Erythroblast (primary cell): ENCODE results near the gene PUM1.

Experiments used
- GATA1 ChIP-seq: IDR thresholded peaks from 2 replicates; pipeline ENCODE4 v1.6.1; 2011; ENCODE audit warnings: low read depth, mild to moderate bottlenecking, control low read depth, low read length, moderate library complexity
- POLR2A ChIP-seq: IDR thresholded peaks from 2 replicates; pipeline ENCODE4 v1.6.1; 2011; ENCODE audit warnings: mild to moderate bottlenecking, low read length

DNA sequence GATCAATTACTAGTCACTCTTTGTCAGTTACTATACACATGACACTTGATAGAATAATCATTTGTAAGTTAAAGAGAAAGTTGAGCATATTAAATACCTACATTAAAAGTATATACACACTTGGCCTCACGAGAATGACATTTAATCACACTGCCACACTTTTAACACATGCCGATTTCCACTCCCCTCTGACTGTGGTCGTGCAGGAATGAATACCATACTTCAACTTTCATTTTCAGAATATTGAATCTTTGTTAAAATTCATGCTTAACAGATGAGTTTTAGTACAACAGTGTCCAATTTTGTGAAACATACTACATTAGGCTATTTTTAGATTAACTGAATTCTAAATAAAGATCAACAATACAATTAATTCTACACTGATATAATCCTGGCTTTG is 78.8 kb downstream of the PUM1 start:
- TF ChIP-seq POLR2A (no peak), GATA1 (no peak)
